Type B pancreatic cell (in vitro differentiated cells): ENCODE measurements around the gene MIA3. TPM values are rescaled to one million over a fixed set of nuclear protein-coding genes. Genes with fewer than 3 reads are reported as not detected.

Experiments used
- DNase-seq: peaks from one replicate; pipeline ENCODE4 v3.0.0; 2021; ENCODE audit warnings: mixed read lengths; ENCODE audit not compliant: unreplicated experiment; ENCODE audit errors: extremely low spot score
- H3K27ac Mint-ChIP-seq: 2 replicates; pipeline ENCODE4 v1.8.0; 2021; ENCODE audit warnings: mild to moderate bottlenecking, mixed read lengths
- H3K27me3 Mint-ChIP-seq: 2 replicates; pipeline ENCODE4 v1.8.0; 2021; ENCODE audit warnings: mixed read lengths
- H3K36me3 Mint-ChIP-seq: 2 replicates; pipeline ENCODE4 v1.8.0; 2021; ENCODE audit warnings: mixed read lengths
- H3K4me1 Mint-ChIP-seq: one replicate; pipeline ENCODE4 v1.8.0; 2021; ENCODE audit warnings: mixed read lengths; ENCODE audit not compliant: unreplicated experiment
- H3K4me3 Mint-ChIP-seq: 2 replicates; pipeline ENCODE4 v1.8.0; 2021; ENCODE audit warnings: mild to moderate bottlenecking, mixed read lengths
- H3K9me3 Mint-ChIP-seq: 2 replicates; pipeline ENCODE4 v1.8.0; 2021; ENCODE audit warnings: mixed read lengths
- total RNA-seq: library from RNA; stranded (reverse); gene quantifications from 2 replicates; pipeline ENCODE4 v1.2.1, GENCODE V29; 2021; ENCODE audit warnings: low replicate concordance
- TF ChIP-seq, protein P1 (sequence below): fragments of 200-600 bp; sonication (generic); conservative IDR thresholded peaks from 2 replicates; pipeline ENCODE4 v1.5.0; 2021; ENCODE audit warnings: antibody characterized with exemption, mild to moderate bottlenecking

Gene MIA3
- total RNA-seq, 1 donor from 2014 or later, result 78.6 TPM

DNA sequence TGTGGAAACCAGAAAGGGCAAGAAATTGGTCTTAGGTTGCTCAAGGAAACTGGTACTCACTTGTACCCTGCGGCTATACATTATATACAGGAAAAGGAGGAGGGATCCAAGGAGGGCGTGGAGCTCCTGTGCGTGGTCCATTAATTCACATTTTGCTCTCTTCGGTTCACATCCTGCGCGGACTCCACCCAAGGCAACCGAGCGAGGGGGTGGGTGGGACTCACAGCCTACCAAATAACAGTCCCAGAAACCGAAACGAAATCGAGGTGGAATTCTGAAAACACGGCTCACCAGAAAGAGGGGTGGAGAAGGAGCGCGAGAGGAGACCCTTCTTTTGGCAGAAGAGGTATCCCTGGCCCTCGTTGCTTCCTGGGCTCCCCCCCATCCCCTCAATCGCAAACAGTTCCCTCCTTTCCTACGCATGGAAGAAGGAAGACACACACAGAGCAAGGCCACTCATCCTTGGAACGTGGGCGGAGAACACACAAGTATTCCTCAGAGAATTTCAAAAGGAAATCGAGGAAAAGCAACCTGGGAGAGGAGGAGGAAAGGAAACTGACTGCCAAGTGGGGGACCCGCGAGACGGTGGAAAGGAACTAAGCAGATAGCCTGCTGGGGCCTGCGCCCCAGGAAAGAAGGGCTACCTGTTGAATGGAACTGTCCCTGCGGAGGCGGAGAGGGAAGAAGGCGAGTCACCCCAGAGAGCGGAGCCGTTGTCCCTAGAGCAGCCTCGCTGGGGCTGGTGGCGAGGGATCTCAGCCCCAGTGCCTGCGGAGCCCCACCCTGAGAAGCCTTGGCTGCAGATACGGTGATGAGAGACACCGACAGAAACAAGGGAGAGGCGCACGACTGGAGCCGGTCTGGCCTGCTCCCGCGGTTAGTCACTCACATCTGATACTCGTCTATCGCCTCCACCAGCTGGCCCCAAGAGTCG lies 93.7 kb downstream of the MIA3 start:
- Mint-ChIP-seq H3K27me3 (no peaks in the 10 kb centered on the region), H3K27ac (peak overlapping the region; percentile 99), H3K4me1 (peaks cover 18% of the 10 kb centered on the region), H3K9me3 (no peaks in the 10 kb centered on the region), H3K4me3 (peak overlapping the region; percentile 98), H3K36me3 (peaks cover 9% of the 10 kb centered on the region)
- DNase-seq, result peak; percentile 72
- TF ChIP-seq, protein P1, sequence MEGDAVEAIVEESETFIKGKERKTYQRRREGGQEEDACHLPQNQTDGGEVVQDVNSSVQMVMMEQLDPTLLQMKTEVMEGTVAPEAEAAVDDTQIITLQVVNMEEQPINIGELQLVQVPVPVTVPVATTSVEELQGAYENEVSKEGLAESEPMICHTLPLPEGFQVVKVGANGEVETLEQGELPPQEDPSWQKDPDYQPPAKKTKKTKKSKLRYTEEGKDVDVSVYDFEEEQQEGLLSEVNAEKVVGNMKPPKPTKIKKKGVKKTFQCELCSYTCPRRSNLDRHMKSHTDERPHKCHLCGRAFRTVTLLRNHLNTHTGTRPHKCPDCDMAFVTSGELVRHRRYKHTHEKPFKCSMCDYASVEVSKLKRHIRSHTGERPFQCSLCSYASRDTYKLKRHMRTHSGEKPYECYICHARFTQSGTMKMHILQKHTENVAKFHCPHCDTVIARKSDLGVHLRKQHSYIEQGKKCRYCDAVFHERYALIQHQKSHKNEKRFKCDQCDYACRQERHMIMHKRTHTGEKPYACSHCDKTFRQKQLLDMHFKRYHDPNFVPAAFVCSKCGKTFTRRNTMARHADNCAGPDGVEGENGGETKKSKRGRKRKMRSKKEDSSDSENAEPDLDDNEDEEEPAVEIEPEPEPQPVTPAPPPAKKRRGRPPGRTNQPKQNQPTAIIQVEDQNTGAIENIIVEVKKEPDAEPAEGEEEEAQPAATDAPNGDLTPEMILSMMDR, result no peak

DNA sequence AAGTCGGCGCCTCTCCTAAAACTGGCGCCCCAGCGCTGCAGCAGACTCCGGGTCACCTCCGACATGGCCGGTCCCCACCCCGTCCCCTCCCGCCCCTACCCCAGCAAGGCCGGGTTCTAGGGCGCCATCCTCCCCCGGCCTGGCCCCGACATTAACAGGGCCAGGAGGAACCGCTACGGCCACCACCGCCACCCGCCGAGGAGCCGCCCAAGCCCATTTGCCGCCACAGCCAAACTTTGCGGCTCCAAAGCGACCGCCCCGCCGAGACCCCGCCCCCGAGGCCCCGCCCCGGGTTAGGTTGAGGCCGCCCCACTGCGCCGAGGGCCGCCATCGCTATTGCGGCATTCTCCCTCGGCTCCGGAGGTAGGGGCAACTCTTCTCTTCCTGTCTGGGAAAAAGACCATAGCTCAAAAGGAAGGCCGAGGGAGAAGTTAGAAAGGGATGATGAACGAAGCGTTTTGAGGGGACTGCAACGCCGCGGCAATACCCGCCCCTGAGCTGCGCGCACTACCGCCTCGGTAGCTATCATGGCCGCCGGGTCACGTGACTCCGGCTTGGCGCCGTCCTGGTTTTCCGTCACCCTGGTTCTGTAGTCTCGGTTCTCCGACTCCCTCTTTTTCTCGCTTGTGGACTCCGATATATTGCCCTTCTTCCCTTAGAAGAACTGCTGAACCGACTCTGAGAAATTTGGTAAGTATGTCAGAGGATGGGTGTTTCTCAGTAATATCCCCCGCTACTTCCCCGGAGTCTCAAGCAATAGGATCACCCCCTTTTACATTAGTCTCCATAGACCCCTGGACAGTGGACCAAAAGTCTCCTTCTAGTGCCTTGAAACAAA lies 94.6 kb downstream of the MIA3 start, which contains the start of the genes AIDA and BROX:
Gene AIDA, minus strand, starts transcription at position 239 of the 838 bp plus-strand sequence. Its CDS starts 174 bp downstream, at position 65.
Gene BROX, plus strand, starts transcription at position 312 of the 838 bp plus-strand sequence. CDS start 3,136 bp downstream, outside the sequence.
- no peaks in the 10 kb centered on the region for H3K9me3 Mint-ChIP-seq
- peak within 1 kb of the TSS; percentile 98 for H3K4me3 Mint-ChIP-seq
- H3K27ac Mint-ChIP-seq, result peak within 1 kb of the TSS; percentile 99
- peak; percentile 97 for DNase-seq
- H3K36me3 Mint-ChIP-seq, result peaks cover 7% of the 10 kb centered on the region
- peaks cover 18% of the 10 kb centered on the region for H3K4me1 Mint-ChIP-seq
- TF ChIP-seq, protein P1, result no peak
- H3K27me3 Mint-ChIP-seq, result no peaks in the 10 kb centered on the region

DNA sequence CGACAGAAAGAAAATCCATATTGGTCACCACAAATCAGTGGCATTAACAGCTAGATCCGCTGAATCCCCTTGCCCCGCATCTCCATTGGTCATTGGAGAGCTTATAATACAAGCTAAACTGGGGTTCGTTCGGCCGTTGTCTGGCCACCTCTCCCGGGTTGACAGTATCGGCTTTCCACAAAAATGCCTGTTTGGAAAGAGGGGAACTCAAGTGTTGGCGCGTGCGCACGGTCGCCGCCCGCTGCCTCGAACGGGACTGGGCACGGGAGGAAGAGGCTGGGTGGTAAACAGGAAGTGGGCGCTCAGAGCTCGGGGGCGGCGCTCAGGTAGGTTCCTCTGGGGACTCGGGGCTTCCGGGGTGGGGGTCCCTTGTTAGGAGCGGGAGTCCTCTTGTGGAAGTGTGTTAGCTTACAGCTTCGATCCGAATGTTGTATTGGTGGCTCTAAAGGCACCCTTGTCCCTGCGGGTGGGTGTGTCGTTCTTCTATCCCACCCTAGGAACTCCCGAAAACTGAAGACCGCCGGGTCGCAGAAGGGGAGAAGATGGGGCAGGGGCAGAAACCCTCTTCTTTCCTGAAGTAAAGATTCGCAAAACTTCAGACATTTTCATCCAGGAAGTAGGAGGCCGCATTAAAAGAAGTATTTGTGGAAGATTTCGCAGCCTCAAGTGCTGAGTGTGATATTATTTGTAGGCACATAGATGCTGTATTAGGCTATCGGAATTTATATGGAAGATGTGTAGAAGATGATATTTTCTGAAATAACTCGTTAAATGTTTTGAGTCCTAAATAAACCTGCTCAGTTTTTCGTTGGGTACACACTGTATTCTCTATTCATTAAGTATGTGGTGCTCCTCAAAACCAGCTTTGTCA lies 95.4 kb downstream of the MIA3 start:
- Mint-ChIP-seq H3K4me3 (peak overlapping the region; percentile 98), H3K27ac (peak overlapping the region; percentile 99), H3K36me3 (peaks cover 7% of the 10 kb centered on the region), H3K4me1 (peaks cover 18% of the 10 kb centered on the region), H3K9me3 (no peaks in the 10 kb centered on the region), H3K27me3 (no peaks in the 10 kb centered on the region)
- peak; percentile 89 for DNase-seq
- TF ChIP-seq, protein P1, result no peak

DNA sequence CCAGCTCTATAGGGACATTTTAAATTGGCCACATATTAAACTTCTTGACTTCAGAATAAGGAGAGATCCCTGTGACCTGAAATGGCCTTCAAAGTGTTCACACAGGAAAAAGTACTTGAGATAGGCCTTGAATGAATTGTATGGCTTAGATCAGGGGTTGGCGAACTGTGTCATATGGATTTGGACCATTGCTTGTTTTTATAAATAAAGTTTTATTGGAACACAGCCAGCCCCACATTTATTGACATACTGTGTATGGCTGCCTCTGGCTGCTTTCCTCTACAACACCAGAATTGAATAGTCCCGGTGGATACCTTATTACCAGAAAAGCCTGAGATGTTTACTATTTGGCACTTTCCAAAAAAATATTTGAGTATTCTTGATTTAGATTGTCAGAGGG lies 98.5 kb downstream of the MIA3 start:
- no peaks in the 10 kb centered on the region for H3K9me3 Mint-ChIP-seq
- TF ChIP-seq, protein P1, result no peak
- DNase-seq, result no peak
- no peak overlapping the region for H3K4me3 Mint-ChIP-seq
- peaks cover 7% of the 10 kb centered on the region for H3K4me1 Mint-ChIP-seq
- peaks cover 10% of the 10 kb centered on the region for H3K36me3 Mint-ChIP-seq
- H3K27ac Mint-ChIP-seq, result no peak overlapping the region
- H3K27me3 Mint-ChIP-seq, result no peaks in the 10 kb centered on the region

Other genes with a start within 250 kb of the MIA3 start
- 0.14 and 2.4 TPM in 2 replicates for gene HHIPL2, start 70.0 kb upstream of the MIA3 start, total RNA-seq
- gene TAF1A, start 28.2 kb upstream of the MIA3 start, total RNA-seq, result 9.9 and 16.7 TPM in 2 replicates
- gene AIDA, start 94.4 kb downstream of the MIA3 start, total RNA-seq, result 40.2 and 54.0 TPM in 2 replicates
- 32.5 and 41.4 TPM in 2 replicates for gene BROX, start 94.5 kb downstream of the MIA3 start, total RNA-seq
- gene FAM177B, start 119.1 kb downstream of the MIA3 start, total RNA-seq, result 0.34 and 0.36 TPM in 2 replicates
- gene DISP1, start 196.9 kb downstream of the MIA3 start, total RNA-seq, result 4.9 and 15.8 TPM in 2 replicates